Measurements from ENCODE around the gene SELENOF. TPM values are rescaled to one million over a fixed set of nuclear protein-coding genes. Genes with fewer than 3 reads are reported as not detected.

SELENOF gene
- total and polyA plus RNA-seq, 2 of the 4 experiments (the other 2 are of a cell fraction): 60.0 to 153 TPM

DNA sequence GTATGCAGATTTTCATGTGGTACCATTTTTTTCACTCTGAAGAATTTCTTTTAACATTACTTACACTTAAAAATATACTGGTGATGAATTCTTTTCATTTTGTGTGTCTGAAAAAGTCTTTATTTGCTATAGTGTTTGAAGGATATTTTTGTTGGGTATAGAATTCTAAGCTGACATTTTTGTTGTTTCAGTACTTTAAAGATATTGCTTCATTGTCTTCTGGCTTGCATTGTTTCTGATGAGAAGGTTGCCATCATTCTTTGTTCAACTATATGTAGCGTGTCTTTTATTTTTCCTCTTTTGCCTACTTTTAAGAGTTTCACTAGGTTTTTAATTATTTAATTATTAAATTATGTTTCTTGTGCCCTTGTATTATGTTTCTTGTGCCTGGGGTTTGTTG is 8.5 kb upstream of the SELENOF start:
- no TSS peak for BruUV-seq (replicated peaks)
- no peak for ATAC-seq (ENCODE audit: low read depth)
- CTCF ChIA-PET: interaction anchor here (0.6 kb wide), 1 partner anchor 161 kb away, joined by 3 read pairs; no protein-coding TSS in a partner anchor

More for the DNA sequence above, 8.5 kb upstream of the SELENOF start:
- Histone ChIP-seq H4K8ac (ENCODE audit: low read depth in 2 of 2, low read length in 2 of 2) (no peak overlapping the region), H3K9me1 (ENCODE audit: insufficient read depth, low read length) (no peaks in the 10 kb centered on the region), H3K4me3 (ENCODE audit: insufficient read depth, low read depth, low read length) (no peak overlapping the region), H3K56ac (ENCODE audit: extremely low read depth, insufficient read depth, low read length) (no peak overlapping the region), H3K27ac (ENCODE audit: insufficient read depth, low read length) (no peak overlapping the region), H3K23ac (ENCODE audit: low read depth, low read length) (no peak overlapping the region), H4K91ac (ENCODE audit: insufficient read depth, low read depth, low read length) (no peak overlapping the region), H2BK20ac (ENCODE audit: low read depth, low read length) (no peak overlapping the region), H2BK15ac (ENCODE audit: low read depth, low read length) (no peak overlapping the region), H3K4me2 (ENCODE audit: low read depth, low read length) (no peak overlapping the region), H3K9me3 (ENCODE audit: control insufficient read depth, insufficient read depth, low read length) (peaks cover 5% of the 10 kb centered on the region; the same call in 1 of the 2 replicates), H4K20me1 (ENCODE audit: insufficient read depth, low read length) (no peaks in the 10 kb centered on the region; the same call in 1 of the 2 replicates), H2AK9ac (replicated peaks; ENCODE audit: low read depth, low read length, poor library complexity) (no peak overlapping the region), H3K4me1 (ENCODE audit: control insufficient read depth, insufficient read depth, low read length) (no peaks in the 10 kb centered on the region), H3K27me3 (ENCODE audit: control insufficient read depth, insufficient read depth, low read length) (no peaks in the 10 kb centered on the region), H3K18ac (ENCODE audit: low read depth, low read length) (no peak overlapping the region), H3K9ac (ENCODE audit: low read depth, low read length) (no peak overlapping the region), H2AK5ac (ENCODE audit: low read depth, low read length) (no peak overlapping the region), H3K79me1 (ENCODE audit: low read depth in 1 of 2, low read length in 2 of 2) (peaks cover 15 to 20% of the 10 kb centered on the region in 2 experiments), H3K14ac (replicated peaks; ENCODE audit: low read depth, low read length) (no peak overlapping the region), H2BK5ac (ENCODE audit: low read depth, low read length, poor library complexity, severe bottlenecking) (no peak overlapping the region), H2AFZ (replicated peaks; ENCODE audit: low read length, poor library complexity) (no peak overlapping the region), H4K5ac (ENCODE audit: low read depth, low read length) (no peak overlapping the region), H3K36me3 (ENCODE audit: control insufficient read depth, insufficient read depth, low read length) (no peaks in the 10 kb centered on the region), H2BK120ac (ENCODE audit: low read depth, low read length) (no peak overlapping the region), H3K4ac (ENCODE audit: low read depth, low read length) (no peak overlapping the region)
- TF ChIP-seq, protein P1, sequence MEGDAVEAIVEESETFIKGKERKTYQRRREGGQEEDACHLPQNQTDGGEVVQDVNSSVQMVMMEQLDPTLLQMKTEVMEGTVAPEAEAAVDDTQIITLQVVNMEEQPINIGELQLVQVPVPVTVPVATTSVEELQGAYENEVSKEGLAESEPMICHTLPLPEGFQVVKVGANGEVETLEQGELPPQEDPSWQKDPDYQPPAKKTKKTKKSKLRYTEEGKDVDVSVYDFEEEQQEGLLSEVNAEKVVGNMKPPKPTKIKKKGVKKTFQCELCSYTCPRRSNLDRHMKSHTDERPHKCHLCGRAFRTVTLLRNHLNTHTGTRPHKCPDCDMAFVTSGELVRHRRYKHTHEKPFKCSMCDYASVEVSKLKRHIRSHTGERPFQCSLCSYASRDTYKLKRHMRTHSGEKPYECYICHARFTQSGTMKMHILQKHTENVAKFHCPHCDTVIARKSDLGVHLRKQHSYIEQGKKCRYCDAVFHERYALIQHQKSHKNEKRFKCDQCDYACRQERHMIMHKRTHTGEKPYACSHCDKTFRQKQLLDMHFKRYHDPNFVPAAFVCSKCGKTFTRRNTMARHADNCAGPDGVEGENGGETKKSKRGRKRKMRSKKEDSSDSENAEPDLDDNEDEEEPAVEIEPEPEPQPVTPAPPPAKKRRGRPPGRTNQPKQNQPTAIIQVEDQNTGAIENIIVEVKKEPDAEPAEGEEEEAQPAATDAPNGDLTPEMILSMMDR (conservative IDR thresholded peaks at IDR 0.05; ENCODE audit: low read depth, low read length): no peak
- TF ChIP-seq RFX5 (IDR thresholded peaks at IDR 0.05; ENCODE audit: low read depth, low read length): no peak
- no peak for TF ChIP-seq RAD21 (IDR thresholded peaks at IDR 0.05; ENCODE audit: low read length)
- no peak for TF ChIP-seq NFE2L2 (IDR thresholded peaks at IDR 0.05; ENCODE audit: low read depth, low read length)
- TF ChIP-seq MAFK (IDR thresholded peaks at IDR 0.05; ENCODE audit: low read depth, low read length): no peak
- no peak for TF ChIP-seq POLR2A (IDR thresholded peaks at IDR 0.05; ENCODE audit: low read depth, low read length)
- TF ChIP-seq, protein P2, sequence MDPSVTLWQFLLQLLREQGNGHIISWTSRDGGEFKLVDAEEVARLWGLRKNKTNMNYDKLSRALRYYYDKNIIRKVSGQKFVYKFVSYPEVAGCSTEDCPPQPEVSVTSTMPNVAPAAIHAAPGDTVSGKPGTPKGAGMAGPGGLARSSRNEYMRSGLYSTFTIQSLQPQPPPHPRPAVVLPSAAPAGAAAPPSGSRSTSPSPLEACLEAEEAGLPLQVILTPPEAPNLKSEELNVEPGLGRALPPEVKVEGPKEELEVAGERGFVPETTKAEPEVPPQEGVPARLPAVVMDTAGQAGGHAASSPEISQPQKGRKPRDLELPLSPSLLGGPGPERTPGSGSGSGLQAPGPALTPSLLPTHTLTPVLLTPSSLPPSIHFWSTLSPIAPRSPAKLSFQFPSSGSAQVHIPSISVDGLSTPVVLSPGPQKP (IDR thresholded peaks at IDR 0.05; ENCODE audit: borderline replicate concordance, low read depth, low read length): no peak
- no peak for TF ChIP-seq USF2 (IDR thresholded peaks at IDR 0.05; ENCODE audit: low read depth, low read length)
- no peak for TF ChIP-seq CHD1 (IDR thresholded peaks at IDR 0.05; ENCODE audit: low read depth, low read length)
- TF ChIP-seq SMC3 (IDR thresholded peaks at IDR 0.05; ENCODE audit: low read depth, low read length): no peak
- TF ChIP-seq FOS (IDR thresholded peaks at IDR 0.05; ENCODE audit: low read depth, low read length): no peak
- TF ChIP-seq BHLHE40 (IDR thresholded peaks at IDR 0.05; ENCODE audit: low read depth, low read length): no peak
- no peak for TF ChIP-seq MXI1 (IDR thresholded peaks at IDR 0.05; ENCODE audit: borderline replicate concordance, low read depth, low read length)
- no peak for TF ChIP-seq RCOR1 (IDR thresholded peaks at IDR 0.05; ENCODE audit: insufficient replicate concordance, low read length)
- TF ChIP-seq CEBPB (IDR thresholded peaks at IDR 0.05; ENCODE audit: low read depth, low read length): no peak
- TF ChIP-seq MAZ (IDR thresholded peaks at IDR 0.05; ENCODE audit: borderline replicate concordance, low read depth, low read length): no peak
- in situ Hi-C loops (cut with MboI; ENCODE audit: low sequenced_read_pairs) (no loop called here), dilution Hi-C loops (cut with HindIII; ENCODE audit: low sequenced_read_pairs, unreplicated experiment) (no loop called here), intact Hi-C loops (cut with micrococcal nuclease) (no loop called here)
- WGBS, 2 experiments (ENCODE audit: extremely low coverage in 2 of 2, insufficient read length in 1 of 2): no CpG with 5 or more reads among the region's 1 CpG
- no peak for DNase-seq
- POLR2A ChIA-PET (ENCODE audit: unreplicated experiment): no interaction called here

Measured in IMR-90 (cell line).